Measurements from ENCODE around the gene LYRM4. TPM values are rescaled to one million over a fixed set of nuclear protein-coding genes. Genes with fewer than 3 reads are reported as not detected.

LYRM4 gene
- total RNA-seq, 1 experiment from 2014 or later = 44.3 TPM

DNA sequence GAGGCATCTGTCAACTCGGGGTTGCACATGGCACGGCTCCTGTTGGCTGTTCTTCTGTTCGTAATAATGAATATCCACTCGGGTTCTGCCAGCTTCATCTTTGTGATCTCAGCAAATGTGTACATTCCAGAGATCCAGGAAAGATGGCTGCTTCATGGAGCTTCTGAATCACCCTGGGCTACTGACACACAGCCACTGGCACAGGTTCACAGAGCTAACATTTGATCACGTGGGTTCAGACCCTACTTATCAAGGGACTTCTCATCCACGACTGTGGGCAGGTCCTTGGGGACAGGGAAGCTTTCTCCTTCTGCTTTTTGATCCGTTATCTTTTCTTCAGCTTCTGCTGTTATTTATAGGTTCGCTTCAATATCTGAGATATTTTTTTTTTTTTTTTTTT is 157.5 kb downstream of the LYRM4 start:
- H2BK12ac ChIP-seq (ENCODE audit: insufficient read length, low read depth, low read length) = no peak overlapping the region
- H2BK20ac ChIP-seq (ENCODE audit: low read depth, low read length, poor library complexity, severe bottlenecking) = no peak overlapping the region
- no peaks in the 10 kb centered on the region for H3K79me1 ChIP-seq (ENCODE audit: insufficient read depth, low read depth, low read length, poor library complexity, severe bottlenecking)
- no peak overlapping the region for H3K23ac ChIP-seq (ENCODE audit: insufficient read length, low read depth, low read length)
- no peak overlapping the region for H2AK5ac ChIP-seq (ENCODE audit: insufficient read length, low read length)
- H2BK5ac ChIP-seq (ENCODE audit: insufficient read length, low read length) = no peak overlapping the region
- no peak for DNase-seq
- no peak overlapping the region for H3K4ac ChIP-seq (ENCODE audit: low read depth, low read length)
- H3K27ac ChIP-seq (ENCODE audit: insufficient read length, low read depth, low read length) = no peak overlapping the region
- H3K27me3 ChIP-seq (ENCODE audit: insufficient read depth, low read length) = no peaks in the 10 kb centered on the region
- H3T11ph ChIP-seq (ENCODE audit: low read length) = no peak overlapping the region
- H3K36me3 Mint-ChIP-seq (ENCODE audit: insufficient read depth in 1 of 3, low read depth in 3 of 3) = peaks cover 2 to 11% (median 2%) of the 10 kb centered on the region in 3 experiments; a peak in 4 of 7 replicates
- H3K27ac Mint-ChIP-seq = no peak overlapping the region
- H3K9ac ChIP-seq (ENCODE audit: extremely low read depth, insufficient read length, low read length) = no peak overlapping the region
- H3K4me2 ChIP-seq (ENCODE audit: insufficient read depth, insufficient read length, low read length) = no peak overlapping the region
- no peaks in the 10 kb centered on the region; the same call in 1 of the 2 replicates for H3K79me2 ChIP-seq (ENCODE audit: insufficient read depth, low read length)
- H4K20me1 ChIP-seq (ENCODE audit: control insufficient read depth, insufficient read depth, insufficient read length) = no peaks in the 10 kb centered on the region
- H2BK15ac ChIP-seq (ENCODE audit: low read depth, low read length) = no peak overlapping the region
- H2BK120ac ChIP-seq (ENCODE audit: low read depth, low read length, poor library complexity, severe bottlenecking) = no peak overlapping the region
- peaks cover 8% of the 10 kb centered on the region for H3K27me3 Mint-ChIP-seq (ENCODE audit: low read depth)
- no CpG with 5 or more reads among the region's 8 CpGs for WGBS (ENCODE audit: extremely low coverage, insufficient read length, low lambda C conversion rate)
- no peak overlapping the region for H3K14ac ChIP-seq (ENCODE audit: insufficient read depth, low read length)
- H3K4me1 Mint-ChIP-seq = peaks cover 8 to 10% of the 10 kb centered on the region in 2 experiments
- H4K8ac ChIP-seq (replicated peaks; ENCODE audit: insufficient read length, low read depth, low read length) = no peak overlapping the region
- no peak overlapping the region for H3K18ac ChIP-seq (ENCODE audit: insufficient read length, low read depth, low read length)
- no peaks in the 10 kb centered on the region; a peak in 1 of 5 replicates for H3K9me3 Mint-ChIP-seq
- no peak overlapping the region for H4K5ac ChIP-seq (ENCODE audit: insufficient read length, low read depth, low read length)
- TF ChIP-seq, protein P1, sequence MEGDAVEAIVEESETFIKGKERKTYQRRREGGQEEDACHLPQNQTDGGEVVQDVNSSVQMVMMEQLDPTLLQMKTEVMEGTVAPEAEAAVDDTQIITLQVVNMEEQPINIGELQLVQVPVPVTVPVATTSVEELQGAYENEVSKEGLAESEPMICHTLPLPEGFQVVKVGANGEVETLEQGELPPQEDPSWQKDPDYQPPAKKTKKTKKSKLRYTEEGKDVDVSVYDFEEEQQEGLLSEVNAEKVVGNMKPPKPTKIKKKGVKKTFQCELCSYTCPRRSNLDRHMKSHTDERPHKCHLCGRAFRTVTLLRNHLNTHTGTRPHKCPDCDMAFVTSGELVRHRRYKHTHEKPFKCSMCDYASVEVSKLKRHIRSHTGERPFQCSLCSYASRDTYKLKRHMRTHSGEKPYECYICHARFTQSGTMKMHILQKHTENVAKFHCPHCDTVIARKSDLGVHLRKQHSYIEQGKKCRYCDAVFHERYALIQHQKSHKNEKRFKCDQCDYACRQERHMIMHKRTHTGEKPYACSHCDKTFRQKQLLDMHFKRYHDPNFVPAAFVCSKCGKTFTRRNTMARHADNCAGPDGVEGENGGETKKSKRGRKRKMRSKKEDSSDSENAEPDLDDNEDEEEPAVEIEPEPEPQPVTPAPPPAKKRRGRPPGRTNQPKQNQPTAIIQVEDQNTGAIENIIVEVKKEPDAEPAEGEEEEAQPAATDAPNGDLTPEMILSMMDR (conservative IDR thresholded peaks at IDR 0.05) = no peak
- H2AFZ ChIP-seq (ENCODE audit: low read length) = no peak overlapping the region
- no peak overlapping the region for H3K4me3 Mint-ChIP-seq
- no peaks in the 10 kb centered on the region for H3K23me2 ChIP-seq (ENCODE audit: insufficient read length, low read depth, low read length, poor library complexity, severe bottlenecking)
- H3K56ac ChIP-seq (ENCODE audit: insufficient read length, low read depth, low read length) = no peak overlapping the region
- no peaks in the 10 kb centered on the region; the same call in 1 of the 2 replicates for H3K4me1 ChIP-seq (ENCODE audit: insufficient read depth, low read length)
- no peak overlapping the region for H4K91ac ChIP-seq (ENCODE audit: insufficient read length, low read depth, low read length)
- H3K9me3 ChIP-seq (ENCODE audit: control insufficient read depth, low read depth, low read length) = no peaks in the 10 kb centered on the region

Data from H9 (cell line).